HepG2 (cell line): ENCODE results near the gene RAD51AP1.

ENCODE experiments used
- ATF6 ChIP-seq: sonication (generic); formaldehyde crosslinking; conservative IDR thresholded peaks from 2 replicates; pipeline ENCODE4 v1.4.0; 2020; ENCODE audit warnings: missing genetic modification reagents
- CTCF ChIP-seq: sonication (generic); formaldehyde crosslinking; IDR thresholded peaks from 2 replicates; pipeline ENCODE4 v1.5.0; 2020; ENCODE audit warnings: mild to moderate bottlenecking, missing genetic modification reagents, moderate library complexity
- GABPB1 ChIP-seq: IDR thresholded peaks from 2 replicates; pipeline ENCODE4 v1.6.1; 2016; ENCODE audit warnings: mild to moderate bottlenecking, missing genetic modification reagents, moderate library complexity, missing compliant biosample characterization
- JUN ChIP-seq: sonication (generic); formaldehyde crosslinking; IDR thresholded peaks from 2 replicates; pipeline ENCODE4 v1.4.0; 2020; ENCODE audit warnings: mild to moderate bottlenecking, missing genetic modification reagents
- SRF ChIP-seq: IDR thresholded peaks from 2 replicates; pipeline ENCODE4 v1.6.1; 2011; ENCODE audit warnings: mild to moderate bottlenecking, low read depth, low read length, moderate library complexity
- YY1 ChIP-seq: IDR thresholded peaks from 2 replicates; pipeline ENCODE4 v1.6.1; 2011; ENCODE audit warnings: low read length, low read depth, moderate library complexity, mild to moderate bottlenecking; ENCODE audit not compliant: insufficient read depth, insufficient replicate concordance
- ZNF546 ChIP-seq: sonication (generic); formaldehyde crosslinking; conservative IDR thresholded peaks from 2 replicates; pipeline ENCODE4 v1.8.1; 2023; ENCODE audit warnings: mild to moderate bottlenecking, missing genetic modification reagents
- ZNF580 ChIP-seq: IDR thresholded peaks from 2 replicates; pipeline ENCODE4 v1.6.1; 2016; ENCODE audit warnings: low read depth, borderline replicate concordance
- TF ChIP-seq, protein P1 (sequence below), 2 experiments: IDR thresholded peaks; 2 replicates each; pipeline ENCODE4 v1.6.1; 2011 to 2012; ENCODE audit warnings: low read length in 2 of 2, borderline replicate concordance in 1 of 2, low read depth in 1 of 2, mild to moderate bottlenecking in 1 of 2, moderate library complexity in 1 of 2

DNA sequence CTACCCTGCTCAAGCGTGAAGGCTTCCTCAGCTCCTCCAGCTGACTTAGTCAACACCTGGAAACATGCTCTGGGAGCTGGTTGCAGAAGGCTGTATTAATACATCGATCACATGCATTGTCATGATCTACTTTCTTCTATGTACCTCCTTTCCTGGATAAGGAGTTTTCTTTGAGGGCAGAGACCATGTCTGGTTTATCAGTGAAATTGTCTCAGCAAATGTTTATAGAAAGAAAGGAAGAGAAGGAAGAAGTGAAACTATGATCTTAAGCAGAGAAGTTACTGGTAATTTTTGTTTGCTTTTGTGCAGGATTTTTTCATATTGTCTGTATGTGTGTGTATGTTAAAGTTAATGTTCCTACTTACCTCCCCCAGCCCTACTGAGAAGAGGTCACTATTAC, 27.8 kb downstream of the RAD51AP1 start:
- TF ChIP-seq ATF6 (CRISPR knock-in tag): no peak
- no peak for TF ChIP-seq CTCF (CRISPR knock-in tag)
- TF ChIP-seq, protein P1, sequence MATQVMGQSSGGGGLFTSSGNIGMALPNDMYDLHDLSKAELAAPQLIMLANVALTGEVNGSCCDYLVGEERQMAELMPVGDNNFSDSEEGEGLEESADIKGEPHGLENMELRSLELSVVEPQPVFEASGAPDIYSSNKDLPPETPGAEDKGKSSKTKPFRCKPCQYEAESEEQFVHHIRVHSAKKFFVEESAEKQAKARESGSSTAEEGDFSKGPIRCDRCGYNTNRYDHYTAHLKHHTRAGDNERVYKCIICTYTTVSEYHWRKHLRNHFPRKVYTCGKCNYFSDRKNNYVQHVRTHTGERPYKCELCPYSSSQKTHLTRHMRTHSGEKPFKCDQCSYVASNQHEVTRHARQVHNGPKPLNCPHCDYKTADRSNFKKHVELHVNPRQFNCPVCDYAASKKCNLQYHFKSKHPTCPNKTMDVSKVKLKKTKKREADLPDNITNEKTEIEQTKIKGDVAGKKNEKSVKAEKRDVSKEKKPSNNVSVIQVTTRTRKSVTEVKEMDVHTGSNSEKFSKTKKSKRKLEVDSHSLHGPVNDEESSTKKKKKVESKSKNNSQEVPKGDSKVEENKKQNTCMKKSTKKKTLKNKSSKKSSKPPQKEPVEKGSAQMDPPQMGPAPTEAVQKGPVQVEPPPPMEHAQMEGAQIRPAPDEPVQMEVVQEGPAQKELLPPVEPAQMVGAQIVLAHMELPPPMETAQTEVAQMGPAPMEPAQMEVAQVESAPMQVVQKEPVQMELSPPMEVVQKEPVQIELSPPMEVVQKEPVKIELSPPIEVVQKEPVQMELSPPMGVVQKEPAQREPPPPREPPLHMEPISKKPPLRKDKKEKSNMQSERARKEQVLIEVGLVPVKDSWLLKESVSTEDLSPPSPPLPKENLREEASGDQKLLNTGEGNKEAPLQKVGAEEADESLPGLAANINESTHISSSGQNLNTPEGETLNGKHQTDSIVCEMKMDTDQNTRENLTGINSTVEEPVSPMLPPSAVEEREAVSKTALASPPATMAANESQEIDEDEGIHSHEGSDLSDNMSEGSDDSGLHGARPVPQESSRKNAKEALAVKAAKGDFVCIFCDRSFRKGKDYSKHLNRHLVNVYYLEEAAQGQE (IDR thresholded peaks at IDR 0.05; ENCODE audit: borderline replicate concordance in 1 of 2, low read depth in 1 of 2, low read length in 2 of 2): no peak
- TF ChIP-seq JUN (CRISPR knock-in tag): no peak
- TF ChIP-seq GABPB1 (CRISPR knock-in tag): no peak
- TF ChIP-seq YY1: no peak
- TF ChIP-seq ZNF580: no peak
- no peak for TF ChIP-seq ZNF546 (CRISPR knock-in tag)
- no peak for TF ChIP-seq SRF
